K562 (cell line): ENCODE results near the gene RPRD1B. TPM values are rescaled to one million over a fixed set of nuclear protein-coding genes. Genes with fewer than 3 reads are reported as not detected.

Source experiments
- ASH1L ChIP-seq: fragments of 450-650 bp; IDR thresholded peaks from 2 replicates; pipeline ENCODE4 v1.6.1; 2018; ENCODE audit warnings: borderline replicate concordance, mild to moderate bottlenecking, low read depth; ENCODE audit not compliant: partially characterized antibody
- CBFA2T2 ChIP-seq: fragments of 450-650 bp; conservative IDR thresholded peaks from 2 replicates; pipeline ENCODE4 v1.6.1; 2017; ENCODE audit warnings: mild to moderate bottlenecking
- CBFB ChIP-seq: sonication (generic); formaldehyde crosslinking; IDR thresholded peaks from 2 replicates; pipeline ENCODE4 v1.4.0; 2020; ENCODE audit warnings: mild to moderate bottlenecking, missing genetic modification reagents
- CBX3 ChIP-seq, 2 experiments: IDR thresholded peaks; 1 replicate in 1 of 2; 2 replicates in 1 of 2; pipeline ENCODE4 v1.6.1; 2012; ENCODE audit warnings: inconsistent platforms in 2 of 2, low read length in 2 of 2, borderline replicate concordance in 1 of 2, control low read depth in 1 of 2
- CREBBP ChIP-seq: IDR thresholded peaks from one replicate; pipeline ENCODE4 v1.6.1; 2012; ENCODE audit warnings: low read depth, mild to moderate bottlenecking, control low read depth, inconsistent platforms, low read length
- HDAC2 ChIP-seq: fragments of 450-650 bp; IDR thresholded peaks from 2 replicates; pipeline ENCODE4 v1.6.1; 2016; ENCODE audit warnings: mild to moderate bottlenecking
- HNRNPH1 ChIP-seq: fragments of 200-400 bp; formaldehyde crosslinking; optimal IDR thresholded peaks from 2 replicates; pipeline ENCODE3; 2017; ENCODE audit warnings: low read depth, mild to moderate bottlenecking, low read length, moderate library complexity
- JUNB ChIP-seq: fragments of 450-650 bp; formaldehyde crosslinking; conservative IDR thresholded peaks from 2 replicates; pipeline ENCODE4 v1.4.0; 2020; ENCODE audit warnings: mild to moderate bottlenecking
- KAT7 ChIP-seq: sonication (generic); formaldehyde crosslinking; IDR thresholded peaks from 2 replicates; pipeline ENCODE4 v1.8.0; 2022; ENCODE audit warnings: missing genetic modification reagents, mild to moderate bottlenecking, borderline replicate concordance
- MBD2 ChIP-seq: sonication (generic); IDR thresholded peaks from 2 replicates; pipeline ENCODE4 v1.6.1; 2016; ENCODE audit warnings: low read depth, borderline replicate concordance
- PHF21A ChIP-seq: fragments of 450-650 bp; IDR thresholded peaks from 2 replicates; pipeline ENCODE4 v1.6.1; 2017; ENCODE audit warnings: low read depth, borderline replicate concordance
- RBM14 ChIP-seq: fragments of 200-400 bp; formaldehyde crosslinking; IDR thresholded peaks from 2 replicates; pipeline ENCODE4 v1.6.1; 2018; ENCODE audit warnings: low read depth, mild to moderate bottlenecking, low read length, moderate library complexity, borderline replicate concordance; ENCODE audit not compliant: insufficient read depth
- SMARCA5 ChIP-seq: fragments of 450-650 bp; IDR thresholded peaks from 2 replicates; pipeline ENCODE4 v1.6.1; 2016
- SRF ChIP-seq, 2 experiments: fragments of 250-450, 450-650 bp in 1 of 2; sonication (Bioruptor Pico) in 1 of 2; sonication (generic) in 1 of 2; formaldehyde crosslinking; IDR thresholded peaks; 2 replicates each; pipeline versions ENCODE4 v1.5.0 to v1.5.1; 2020 to 2022; ENCODE audit warnings: mild to moderate bottlenecking in 1 of 2, missing genetic modification reagents in 1 of 2
- TEAD2 ChIP-seq: fragments of 450-650 bp; IDR thresholded peaks from 2 replicates; pipeline ENCODE4 v1.6.1; 2016; ENCODE audit warnings: missing genetic modification characterization, control low read depth, missing compliant biosample characterization
- ZNF3 ChIP-seq: fragments of 250-450 bp; sonication (Bioruptor Pico); IDR thresholded peaks from 2 replicates; pipeline ENCODE4 v1.5.0; 2021; ENCODE audit warnings: mild to moderate bottlenecking, moderate library complexity
- ZNF583 ChIP-seq: fragments of 250-450 bp; sonication (Bioruptor Pico); IDR thresholded peaks from 2 replicates; pipeline ENCODE4 v1.4.0; 2020
- ZNF589 ChIP-seq: fragments of 200-800 bp; sonication (Bioruptor generic); IDR thresholded peaks from 2 replicates; pipeline ENCODE4 v1.6.1; 2016; ENCODE audit warnings: low read depth, missing genetic modification characterization, missing compliant biosample characterization
- polyA plus RNA-seq, 8 experiments: library from polyadenylated mRNA; depleted of rRNA in 4 of 8; stranded (reverse) in 5 of 8; unstranded in 3 of 8; fragments of >200 nt; fragmentation: Nextera tagmentation in 2 of 8; fragmentation: Illumina TruSeq in 1 of 8; extraction: Ambion mirVana in 2 of 8; extraction: Trizol in 1 of 8; gene quantifications; 2 replicates each; pipeline versions ENCODE4 v1.2.1 to v1.2.3, GENCODE V29; 2011 to 2014; ENCODE audit warnings: inconsistent platforms in 1 of 8, missing spikeins in 1 of 8
- total RNA-seq, 7 experiments: library from RNA; depleted of rRNA in 6 of 7; stranded (reverse); fragments of >200 nt in 6 of 7; fragmentation: Illumina TruSeq in 2 of 7; extraction: Trizol in 2 of 7; gene quantifications; 2 replicates each; pipeline versions ENCODE4 v1.2.1 to v1.2.3, GENCODE V29; 2011 to 2021; ENCODE audit warnings: low replicate concordance in 1 of 7
- TF ChIP-seq, protein P1 (sequence below): fragments of 450-650 bp; IDR thresholded peaks from 2 replicates; pipeline ENCODE4 v1.6.1; 2016; ENCODE audit warnings: missing biosample characterization, missing genetic modification characterization
- TF ChIP-seq, protein P2 (sequence below): sonication (generic); formaldehyde crosslinking; IDR thresholded peaks from 2 replicates; pipeline ENCODE4 v1.8.1; 2023; ENCODE audit warnings: missing genetic modification reagents, mild to moderate bottlenecking, borderline replicate concordance
- TF ChIP-seq, protein P3 (sequence below), 2 experiments: fragments of 150-350 bp in 1 of 2; IDR thresholded peaks; 2 replicates each; pipeline ENCODE4 v1.6.1; 2012 to 2016; ENCODE audit warnings: low read depth in 2 of 2, low read length in 2 of 2, mild to moderate bottlenecking in 1 of 2, moderate library complexity in 1 of 2

The RPRD1B gene
- total and polyA plus RNA-seq, 9 of the 15 experiments (the other 6 are each of a cell fraction or from before 2014, with no cell fraction given) = 5.5 to 43.0 (median 24.4) TPM

DNA sequence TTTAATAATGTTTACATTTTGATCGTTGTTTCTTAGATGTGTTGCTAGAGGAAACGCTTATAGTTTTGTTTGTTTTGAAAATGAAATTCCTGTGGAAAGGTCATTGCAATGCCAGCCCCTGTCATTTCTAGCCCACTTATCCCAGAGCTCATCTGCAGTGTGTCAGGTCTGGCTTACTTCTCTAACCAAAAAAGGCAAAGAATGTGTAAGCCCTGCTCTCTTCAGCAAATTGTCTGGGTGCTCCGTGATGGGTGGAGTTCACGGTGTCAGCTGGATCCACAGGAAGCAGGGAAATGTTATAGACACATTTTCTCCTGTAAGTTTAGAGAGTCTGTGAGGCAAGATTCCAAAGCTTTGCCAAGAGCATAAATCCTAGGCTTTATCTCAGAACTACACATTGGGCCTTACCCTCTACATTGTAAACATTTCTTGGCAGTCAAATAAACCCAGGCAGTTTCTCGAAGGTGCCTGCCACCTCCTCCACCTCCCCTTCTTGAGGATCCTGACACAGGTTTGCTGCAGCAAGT, 50.9 kb downstream of the RPRD1B start (continued):
- no peak for TF ChIP-seq HNRNPH1
- no peak for TF ChIP-seq ZNF583
- TF ChIP-seq KAT7 = no peak
- TF ChIP-seq SMARCA5 = no peak
- TF ChIP-seq RBM14 = no peak
- peak; percentile 42; the same call in 1 of the 2 replicates for TF ChIP-seq HDAC2
- TF ChIP-seq PHF21A = no peak
- TF ChIP-seq CBFA2T2 = peak; percentile 81
- no peak for TF ChIP-seq CREBBP
- no peak for TF ChIP-seq ASH1L
- TF ChIP-seq, protein P1, sequence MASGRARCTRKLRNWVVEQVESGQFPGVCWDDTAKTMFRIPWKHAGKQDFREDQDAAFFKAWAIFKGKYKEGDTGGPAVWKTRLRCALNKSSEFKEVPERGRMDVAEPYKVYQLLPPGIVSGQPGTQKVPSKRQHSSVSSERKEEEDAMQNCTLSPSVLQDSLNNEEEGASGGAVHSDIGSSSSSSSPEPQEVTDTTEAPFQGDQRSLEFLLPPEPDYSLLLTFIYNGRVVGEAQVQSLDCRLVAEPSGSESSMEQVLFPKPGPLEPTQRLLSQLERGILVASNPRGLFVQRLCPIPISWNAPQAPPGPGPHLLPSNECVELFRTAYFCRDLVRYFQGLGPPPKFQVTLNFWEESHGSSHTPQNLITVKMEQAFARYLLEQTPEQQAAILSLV (tag) = no peak
- TF ChIP-seq, protein P2, sequence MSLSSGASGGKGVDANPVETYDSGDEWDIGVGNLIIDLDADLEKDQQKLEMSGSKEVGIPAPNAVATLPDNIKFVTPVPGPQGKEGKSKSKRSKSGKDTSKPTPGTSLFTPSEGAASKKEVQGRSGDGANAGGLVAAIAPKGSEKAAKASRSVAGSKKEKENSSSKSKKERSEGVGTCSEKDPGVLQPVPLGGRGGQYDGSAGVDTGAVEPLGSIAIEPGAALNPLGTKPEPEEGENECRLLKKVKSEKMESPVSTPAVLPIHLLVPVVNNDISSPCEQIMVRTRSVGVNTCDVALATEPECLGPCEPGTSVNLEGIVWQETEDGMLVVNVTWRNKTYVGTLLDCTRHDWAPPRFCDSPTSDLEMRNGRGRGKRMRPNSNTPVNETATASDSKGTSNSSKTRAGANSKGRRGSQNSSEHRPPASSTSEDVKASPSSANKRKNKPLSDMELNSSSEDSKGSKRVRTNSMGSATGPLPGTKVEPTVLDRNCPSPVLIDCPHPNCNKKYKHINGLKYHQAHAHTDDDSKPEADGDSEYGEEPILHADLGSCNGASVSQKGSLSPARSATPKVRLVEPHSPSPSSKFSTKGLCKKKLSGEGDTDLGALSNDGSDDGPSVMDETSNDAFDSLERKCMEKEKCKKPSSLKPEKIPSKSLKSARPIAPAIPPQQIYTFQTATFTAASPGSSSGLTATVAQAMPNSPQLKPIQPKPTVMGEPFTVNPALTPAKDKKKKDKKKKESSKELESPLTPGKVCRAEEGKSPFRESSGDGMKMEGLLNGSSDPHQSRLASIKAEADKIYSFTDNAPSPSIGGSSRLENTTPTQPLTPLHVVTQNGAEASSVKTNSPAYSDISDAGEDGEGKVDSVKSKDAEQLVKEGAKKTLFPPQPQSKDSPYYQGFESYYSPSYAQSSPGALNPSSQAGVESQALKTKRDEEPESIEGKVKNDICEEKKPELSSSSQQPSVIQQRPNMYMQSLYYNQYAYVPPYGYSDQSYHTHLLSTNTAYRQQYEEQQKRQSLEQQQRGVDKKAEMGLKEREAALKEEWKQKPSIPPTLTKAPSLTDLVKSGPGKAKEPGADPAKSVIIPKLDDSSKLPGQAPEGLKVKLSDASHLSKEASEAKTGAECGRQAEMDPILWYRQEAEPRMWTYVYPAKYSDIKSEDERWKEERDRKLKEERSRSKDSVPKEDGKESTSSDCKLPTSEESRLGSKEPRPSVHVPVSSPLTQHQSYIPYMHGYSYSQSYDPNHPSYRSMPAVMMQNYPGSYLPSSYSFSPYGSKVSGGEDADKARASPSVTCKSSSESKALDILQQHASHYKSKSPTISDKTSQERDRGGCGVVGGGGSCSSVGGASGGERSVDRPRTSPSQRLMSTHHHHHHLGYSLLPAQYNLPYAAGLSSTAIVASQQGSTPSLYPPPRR (CRISPR knock-in tag) = no peak
- peak; percentile 81 to 97; a peak in 3 of 4 replicates for TF ChIP-seq SRF (CRISPR knock-in tag; IDR thresholded peaks at IDR 0.05)
- TF ChIP-seq JUNB = no peak
- TF ChIP-seq CBX3 (IDR thresholded peaks at IDR 0.05; ENCODE audit: borderline replicate concordance in 1 of 2, low read length in 2 of 2) = no peak
- no peak for TF ChIP-seq MBD2
- no peak for TF ChIP-seq CBFB
- TF ChIP-seq, protein P3, sequence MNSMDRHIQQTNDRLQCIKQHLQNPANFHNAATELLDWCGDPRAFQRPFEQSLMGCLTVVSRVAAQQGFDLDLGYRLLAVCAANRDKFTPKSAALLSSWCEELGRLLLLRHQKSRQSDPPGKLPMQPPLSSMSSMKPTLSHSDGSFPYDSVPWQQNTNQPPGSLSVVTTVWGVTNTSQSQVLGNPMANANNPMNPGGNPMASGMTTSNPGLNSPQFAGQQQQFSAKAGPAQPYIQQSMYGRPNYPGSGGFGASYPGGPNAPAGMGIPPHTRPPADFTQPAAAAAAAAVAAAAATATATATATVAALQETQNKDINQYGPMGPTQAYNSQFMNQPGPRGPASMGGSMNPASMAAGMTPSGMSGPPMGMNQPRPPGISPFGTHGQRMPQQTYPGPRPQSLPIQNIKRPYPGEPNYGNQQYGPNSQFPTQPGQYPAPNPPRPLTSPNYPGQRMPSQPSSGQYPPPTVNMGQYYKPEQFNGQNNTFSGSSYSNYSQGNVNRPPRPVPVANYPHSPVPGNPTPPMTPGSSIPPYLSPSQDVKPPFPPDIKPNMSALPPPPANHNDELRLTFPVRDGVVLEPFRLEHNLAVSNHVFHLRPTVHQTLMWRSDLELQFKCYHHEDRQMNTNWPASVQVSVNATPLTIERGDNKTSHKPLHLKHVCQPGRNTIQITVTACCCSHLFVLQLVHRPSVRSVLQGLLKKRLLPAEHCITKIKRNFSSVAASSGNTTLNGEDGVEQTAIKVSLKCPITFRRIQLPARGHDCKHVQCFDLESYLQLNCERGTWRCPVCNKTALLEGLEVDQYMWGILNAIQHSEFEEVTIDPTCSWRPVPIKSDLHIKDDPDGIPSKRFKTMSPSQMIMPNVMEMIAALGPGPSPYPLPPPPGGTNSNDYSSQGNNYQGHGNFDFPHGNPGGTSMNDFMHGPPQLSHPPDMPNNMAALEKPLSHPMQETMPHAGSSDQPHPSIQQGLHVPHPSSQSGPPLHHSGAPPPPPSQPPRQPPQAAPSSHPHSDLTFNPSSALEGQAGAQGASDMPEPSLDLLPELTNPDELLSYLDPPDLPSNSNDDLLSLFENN (IDR thresholded peaks at IDR 0.05; ENCODE audit: low read depth in 2 of 2, low read length in 2 of 2) = no peak
- TF ChIP-seq TEAD2 (tag) = no peak
- no peak for TF ChIP-seq ZNF3 (CRISPR knock-in tag)
- TF ChIP-seq ZNF589 (CRISPR knock-in tag) = no peak
